GM18511 (cell line): ENCODE measurements around the gene WFDC11.
"Not testable (repeated sequence)": the region's sequence is repeated elsewhere in the genome, so short reads cannot be mapped to it uniquely, and the experiment has no call there.

ENCODE experiments used
- ATAC-seq: cut with Tn5 transposase; IDR thresholded peaks from one replicate; pipeline ENCODE4 v1.9.1; 2021; ENCODE audit warnings: mild to moderate bottlenecking, moderate library complexity; ENCODE audit not compliant: unreplicated experiment

The WFDC11 gene

DNA sequence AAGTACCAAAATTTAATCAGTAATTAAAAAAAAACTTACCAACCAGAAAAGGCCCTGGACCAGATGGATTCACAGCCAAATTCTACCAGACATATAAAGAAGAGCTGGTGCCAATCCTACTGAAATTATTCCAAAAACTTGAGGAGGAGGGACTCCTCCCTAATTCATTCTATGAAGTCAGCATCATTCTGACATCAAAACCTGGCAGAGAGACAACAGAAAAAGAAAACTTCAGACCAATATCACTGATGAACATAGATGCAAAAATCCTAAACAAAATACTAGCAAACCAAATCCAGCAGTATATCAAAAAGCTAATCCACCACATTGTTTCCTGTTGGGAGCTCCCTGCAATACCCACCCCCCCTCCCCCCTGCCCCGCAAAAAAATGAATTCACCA is at the start of gene WFDC11:
TSS of gene WFDC11 (minus strand) at position 101 of the 400 bp plus-strand sequence. CDS start 19,639 bp downstream, outside the sequence.
- no peak for ATAC-seq

DNA sequence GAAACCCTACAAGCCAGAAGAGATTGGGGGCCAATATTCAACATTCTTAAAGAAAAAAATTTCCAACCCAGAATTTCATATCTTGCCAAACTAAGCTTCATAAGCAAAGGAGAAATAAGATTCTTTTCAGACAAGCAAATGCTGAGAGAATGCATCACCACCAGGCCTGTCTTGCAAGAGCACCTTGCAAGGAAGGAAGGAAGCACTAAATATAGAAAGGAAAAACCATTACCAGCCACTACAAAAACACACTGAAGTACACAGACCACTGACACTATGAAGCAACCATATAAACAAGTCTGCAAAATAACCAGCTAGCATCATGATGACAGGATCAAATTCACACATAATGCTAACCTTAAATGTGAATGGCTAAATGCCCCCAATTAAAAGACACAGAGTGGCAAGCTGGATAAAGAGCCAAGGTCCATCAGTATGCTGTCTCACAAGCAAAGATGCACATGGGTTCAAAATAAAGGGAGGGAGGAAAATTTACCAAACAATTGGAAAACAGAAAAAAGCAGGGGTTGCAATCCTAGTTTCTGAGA is 46.2 kb upstream of the WFDC11 start:
- ATAC-seq, result not testable (repeated sequence)

DNA sequence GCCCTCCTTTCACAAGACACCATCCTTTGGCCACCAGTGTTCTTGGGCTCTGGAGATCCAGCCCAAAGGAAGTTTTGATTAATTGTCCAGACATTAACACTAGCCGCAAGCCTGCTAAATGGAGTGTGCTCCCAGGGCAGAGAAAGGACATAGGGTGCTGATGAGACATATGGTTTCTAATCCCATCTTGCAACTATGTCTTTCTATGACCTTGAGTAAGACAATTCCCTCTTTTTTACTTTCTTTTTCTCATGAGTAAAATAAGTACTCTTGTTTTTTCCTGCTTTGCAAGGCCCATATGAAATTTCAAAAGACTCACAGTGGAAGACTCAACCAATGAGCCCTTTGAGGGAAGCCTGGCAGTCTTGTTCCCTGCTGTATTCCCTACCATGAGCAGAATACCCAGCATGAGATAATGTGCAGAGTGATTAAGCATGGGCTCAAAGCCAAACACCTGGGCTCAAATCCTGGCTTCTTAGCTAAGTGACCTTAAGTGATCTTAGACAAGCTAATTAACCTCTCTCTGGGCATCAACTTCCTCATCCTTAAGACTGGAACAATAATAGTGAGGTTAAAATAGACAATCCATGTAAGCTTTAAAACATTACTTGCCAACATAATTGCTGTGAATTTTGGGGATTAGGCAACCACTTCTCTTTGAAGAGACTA is 35.1 kb upstream of the WFDC11 start, which contains the start of gene WFDC10B:
TSS of gene WFDC10B (minus strand) at position 51 of the 669 bp plus-strand sequence. CDS start 19,027 bp downstream, outside the sequence.
- no peak for ATAC-seq

DNA sequence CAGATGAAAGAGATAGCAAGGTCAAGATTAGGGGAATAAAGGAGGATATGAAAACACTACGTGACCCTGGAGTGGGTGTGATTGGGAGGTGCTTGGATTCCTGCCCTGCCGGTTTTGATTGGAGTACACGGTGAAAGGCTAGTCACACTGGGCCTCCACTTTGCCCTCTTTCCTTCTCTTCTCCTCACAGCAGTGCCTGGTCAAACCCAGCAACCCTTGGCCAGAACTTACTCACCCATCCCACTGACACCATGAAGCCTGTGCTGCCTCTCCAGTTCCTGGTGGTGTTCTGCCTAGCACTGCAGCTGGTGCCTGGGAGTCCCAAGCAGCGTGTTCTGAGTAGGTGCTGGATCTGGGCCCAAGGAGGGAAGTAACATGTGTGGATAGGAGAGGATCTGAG is 31.8 kb upstream of the WFDC11 start, which contains the start of gene WFDC13:
TSS of gene WFDC13 (plus strand) at position 166 of the 400 bp plus-strand sequence. CDS start at position 252, 86 bp downstream.
- no peak for ATAC-seq

DNA sequence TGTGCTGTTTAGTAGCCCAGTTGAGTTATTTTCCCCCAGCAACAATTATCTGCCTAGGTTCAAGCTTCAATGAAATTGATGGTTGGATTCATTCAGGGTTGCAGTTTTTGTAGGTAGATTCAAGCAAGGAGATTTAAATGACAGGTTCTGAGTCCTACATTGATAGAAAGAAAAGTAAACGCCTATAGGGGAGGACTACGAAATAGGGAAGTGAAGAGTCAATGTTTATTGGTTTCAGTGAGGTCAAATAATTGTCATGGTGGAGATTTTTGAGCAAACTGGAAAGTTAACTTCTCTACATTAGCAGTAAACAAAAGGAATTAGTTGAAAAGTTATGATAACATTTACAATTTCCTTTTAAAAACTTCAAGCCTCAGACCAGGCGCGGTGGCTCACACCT is 31.1 kb upstream of the WFDC11 start:
- ATAC-seq, result no peak

DNA sequence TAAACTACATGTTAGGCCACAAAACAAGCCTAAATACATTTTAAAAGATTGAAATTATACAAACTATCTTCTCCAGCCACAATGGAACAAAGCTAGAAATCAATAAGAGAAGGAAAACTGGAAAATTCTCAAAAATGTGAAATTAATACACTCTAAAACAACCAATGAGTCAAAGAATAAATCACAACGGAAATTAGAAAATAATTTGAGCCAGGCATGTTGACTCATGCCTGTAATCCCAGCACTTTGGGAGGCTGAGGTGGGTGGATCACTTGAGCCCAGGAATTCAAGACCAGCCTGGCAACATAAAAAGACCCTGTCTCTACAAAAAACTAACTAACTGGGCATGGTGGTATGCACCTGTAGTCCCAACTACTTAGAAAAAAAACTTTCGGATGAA is 25.5 kb upstream of the WFDC11 start:
- ATAC-seq, result no peak

DNA sequence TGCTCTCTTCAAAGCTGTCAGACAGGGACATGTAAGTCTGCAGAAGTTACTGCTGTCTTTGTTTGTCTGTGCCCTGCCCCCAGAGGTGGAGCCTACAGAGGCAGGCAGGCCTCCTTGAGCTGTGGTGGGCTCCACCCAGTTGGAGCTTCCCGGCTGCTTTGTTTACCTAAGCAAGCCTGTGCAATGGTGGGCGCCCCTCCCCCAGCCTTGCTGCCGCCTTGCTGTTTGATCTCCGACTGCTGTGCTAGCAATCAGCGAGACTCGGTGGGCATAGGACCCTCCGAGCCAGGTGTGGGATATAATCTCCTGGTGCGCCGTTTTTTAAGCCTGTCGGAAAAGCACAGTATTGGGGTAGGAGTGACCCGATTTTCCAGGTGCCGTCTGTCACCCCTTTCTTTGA is 23.3 kb upstream of the WFDC11 start:
- not testable (repeated sequence) for ATAC-seq

DNA sequence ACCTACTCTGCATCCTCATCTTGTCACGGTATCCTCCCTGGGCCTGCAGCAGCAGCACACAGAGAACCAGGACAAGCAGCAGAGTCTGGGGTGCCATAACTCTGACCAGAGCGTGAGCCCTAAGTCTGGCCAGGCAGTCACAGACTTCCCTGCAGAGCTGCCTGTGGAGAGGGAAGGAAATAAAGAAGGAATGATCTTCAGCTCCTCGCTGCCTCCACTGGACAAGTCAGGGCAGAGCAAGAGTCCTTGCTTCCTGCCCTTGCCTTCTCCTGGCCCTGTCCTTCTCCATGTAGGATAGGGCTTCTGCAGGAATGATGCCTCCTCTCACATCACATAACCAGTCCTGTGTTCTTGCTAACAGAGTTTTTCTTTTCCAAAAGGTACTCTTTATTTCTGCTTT is 15.9 kb upstream of the WFDC11 start:
- no peak for ATAC-seq

DNA sequence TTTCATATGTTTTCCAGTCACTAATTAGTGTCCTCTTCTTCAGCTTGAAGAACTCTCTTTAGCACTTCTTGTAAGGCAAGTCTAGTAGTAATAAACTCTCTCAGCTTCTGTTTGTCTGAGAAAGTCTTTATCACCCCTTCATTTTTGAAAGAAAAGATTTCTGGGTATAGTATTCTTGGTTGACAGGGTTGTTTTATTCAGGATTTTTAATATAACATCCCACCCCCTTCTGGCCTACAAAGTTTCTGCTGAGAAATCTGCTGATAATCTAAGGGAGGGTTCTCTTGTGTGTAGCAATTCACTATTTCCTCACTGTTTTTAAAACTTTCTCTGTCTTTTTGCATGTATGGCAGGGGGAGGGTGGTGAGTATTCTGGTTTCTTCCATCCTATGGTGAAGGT is 9.6 kb upstream of the WFDC11 start:
- no peak for ATAC-seq

DNA sequence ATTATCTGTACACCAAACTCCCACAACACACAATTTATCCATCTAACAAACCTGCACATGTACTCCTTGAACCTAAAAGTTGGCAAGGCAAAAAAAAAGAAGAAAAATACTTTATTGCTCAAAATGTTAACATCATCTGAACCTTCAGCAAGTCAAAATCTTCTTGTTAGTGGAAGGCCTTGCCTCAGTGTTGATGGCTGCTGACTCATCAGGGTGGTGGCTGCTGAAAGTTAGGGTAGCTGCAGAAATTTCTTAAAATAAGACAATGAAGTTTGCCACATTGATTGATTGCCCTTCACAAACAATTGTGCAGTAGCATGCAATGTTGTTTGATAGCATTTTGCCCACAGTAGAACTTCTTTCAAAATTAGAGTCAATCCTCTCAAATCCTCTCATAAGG is 2.7 kb upstream of the WFDC11 start:
- no peak for ATAC-seq

DNA sequence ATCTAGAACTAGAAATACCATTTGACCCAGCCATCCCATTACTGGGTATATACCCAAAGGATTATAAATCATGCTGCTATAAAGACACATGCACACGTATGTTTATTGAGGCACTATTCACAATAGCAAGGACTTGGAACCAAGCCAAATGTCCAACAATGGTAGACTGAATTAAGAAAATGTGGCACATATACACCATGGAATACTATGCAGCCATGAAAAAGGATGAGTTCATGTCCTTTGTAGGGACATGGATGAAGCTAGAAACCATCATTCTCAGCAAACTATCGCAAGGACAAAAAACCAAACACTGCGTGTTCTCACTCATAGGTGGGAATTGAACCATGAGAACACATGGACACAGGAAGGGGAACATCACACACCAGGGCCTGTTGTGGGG is 13.0 kb downstream of the WFDC11 start:
- not testable (repeated sequence) for ATAC-seq

DNA sequence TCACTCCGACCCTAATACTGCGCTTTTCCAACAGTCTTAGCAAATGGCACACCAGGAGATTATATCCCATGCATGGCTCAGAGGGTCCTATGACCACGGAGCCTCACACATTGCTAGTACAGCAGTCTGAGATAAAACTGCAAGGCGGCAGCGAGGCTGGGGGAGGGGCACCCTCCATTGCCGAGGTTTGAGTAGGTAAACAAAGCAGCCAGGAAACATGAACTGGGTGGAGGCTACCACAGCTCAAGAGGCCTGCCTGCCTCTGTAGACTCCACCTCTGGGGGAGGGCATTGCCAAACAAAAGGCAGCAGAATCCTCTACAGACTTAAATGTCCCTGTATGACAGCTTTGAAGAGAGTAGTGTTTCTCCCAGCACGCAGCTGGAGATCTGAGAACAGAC is 18.3 kb downstream of the WFDC11 start:
- ATAC-seq, result not testable (repeated sequence)

DNA sequence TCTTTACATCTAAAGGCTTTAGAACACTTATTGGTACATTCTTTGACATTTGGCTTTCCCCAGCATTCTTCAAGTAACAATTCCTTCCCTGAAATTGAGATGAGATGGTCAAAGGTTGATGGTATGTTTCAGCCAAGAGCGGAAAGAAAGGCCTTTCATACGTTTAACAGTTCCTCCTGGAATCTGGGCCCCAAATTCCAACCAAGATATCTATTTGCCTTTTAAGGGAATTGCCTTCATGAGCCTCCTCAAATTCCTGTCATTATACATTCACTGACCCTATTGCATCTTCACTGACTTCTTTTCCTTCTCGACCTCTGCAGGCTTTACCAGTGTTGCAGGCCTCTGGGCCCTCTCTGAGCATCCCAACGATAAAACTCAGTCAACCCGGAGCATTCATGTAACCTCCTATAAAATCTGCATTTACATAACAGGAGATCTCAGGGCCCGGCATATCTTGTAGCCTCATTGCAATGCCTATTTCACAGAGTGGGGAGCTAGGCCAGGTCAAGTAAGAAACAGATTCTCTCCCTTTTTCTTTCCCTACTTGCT is 20.7 kb downstream of the WFDC11 start:
- ATAC-seq, result no peak

DNA sequence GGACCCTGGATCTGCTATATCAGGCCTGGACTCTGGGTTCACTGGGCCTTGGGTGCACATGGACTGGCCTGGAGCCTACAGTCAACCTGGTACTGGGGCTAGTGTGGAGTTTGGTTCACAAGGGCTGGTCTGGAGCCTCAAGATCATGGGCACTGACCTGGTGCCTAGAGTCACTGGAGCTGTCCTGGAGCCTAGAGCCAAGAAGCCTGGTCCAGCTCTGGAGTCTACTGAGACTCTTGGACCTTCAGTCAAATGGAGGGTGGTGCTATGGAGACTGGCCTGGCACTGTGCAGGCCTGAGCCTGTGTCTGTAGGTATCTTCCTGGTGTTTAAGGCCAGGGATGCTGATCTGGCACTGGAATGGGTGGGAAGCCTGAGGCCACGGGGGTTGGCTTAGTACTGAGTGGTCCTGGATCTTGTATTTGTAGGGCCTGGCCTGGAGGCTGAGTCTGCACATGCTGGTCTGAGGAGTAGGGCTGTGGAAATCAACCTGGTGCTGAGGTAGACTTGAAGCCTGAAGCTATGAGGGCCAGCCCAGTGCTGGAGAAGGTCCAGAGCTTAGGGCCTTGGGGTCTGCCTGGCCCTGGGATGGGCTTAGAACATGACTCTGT is 22.5 kb downstream of the WFDC11 start:
- ATAC-seq, result no peak

DNA sequence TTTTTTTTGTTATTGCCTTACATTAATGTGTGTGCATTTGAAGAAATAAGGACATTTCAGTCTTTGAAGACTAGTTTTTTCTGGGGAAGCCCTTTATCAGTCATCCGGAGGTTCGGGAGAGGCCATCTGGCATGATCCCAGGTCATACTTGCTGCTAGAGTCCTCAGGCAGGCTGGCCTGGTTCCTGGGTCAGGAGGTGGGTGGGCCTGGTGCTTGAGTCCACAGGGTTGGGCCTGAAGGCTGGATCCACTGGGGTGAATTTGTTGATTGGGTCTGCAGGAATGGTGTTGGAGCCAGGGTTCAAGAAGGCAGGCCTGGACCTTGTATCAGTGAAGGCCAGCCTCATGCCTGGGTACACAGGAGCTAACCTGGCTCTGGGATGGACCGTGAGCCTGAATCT is 23.2 kb downstream of the WFDC11 start:
- no peak for ATAC-seq

DNA sequence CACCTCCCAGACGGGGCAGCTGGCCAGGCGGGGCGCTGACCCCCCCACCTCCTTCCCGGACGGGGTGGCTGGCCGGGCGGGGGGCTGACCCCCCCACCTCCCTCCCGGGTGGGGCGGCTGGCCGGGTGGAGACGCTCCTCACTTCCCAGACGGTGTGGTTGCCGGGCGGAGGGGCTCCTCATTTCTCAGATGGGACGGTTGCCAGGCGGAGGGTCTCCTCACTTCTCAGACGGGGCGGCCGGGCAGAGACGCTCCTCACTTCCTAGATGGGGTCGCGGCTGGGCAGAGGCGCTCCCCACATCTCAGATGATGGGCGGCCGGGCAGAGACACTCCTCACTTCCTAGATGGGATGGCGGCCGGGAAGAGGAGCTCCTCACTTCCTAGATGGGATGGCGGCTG is 24.2 kb downstream of the WFDC11 start:
- not testable (repeated sequence) for ATAC-seq

DNA sequence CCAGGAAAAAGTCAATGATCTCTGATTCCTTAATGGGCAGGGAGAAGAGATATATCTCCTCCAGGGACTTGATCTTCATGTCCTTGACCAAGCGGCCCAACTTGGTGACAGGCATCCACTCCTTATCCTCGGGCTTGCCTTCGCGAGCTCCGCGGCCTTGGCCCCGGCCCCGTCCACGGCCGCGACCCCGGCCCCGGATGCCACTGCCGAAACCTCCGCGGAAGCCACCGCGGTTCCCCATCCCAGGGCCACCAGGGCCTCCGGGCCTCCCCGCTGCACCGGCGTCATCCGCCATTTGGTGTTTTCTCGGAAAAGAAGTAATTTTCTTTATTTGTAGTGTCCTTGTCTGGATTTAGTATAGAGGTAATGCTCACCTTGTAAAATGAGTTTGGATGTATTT is 29.0 kb downstream of the WFDC11 start:
- ATAC-seq, result not testable (repeated sequence)

DNA sequence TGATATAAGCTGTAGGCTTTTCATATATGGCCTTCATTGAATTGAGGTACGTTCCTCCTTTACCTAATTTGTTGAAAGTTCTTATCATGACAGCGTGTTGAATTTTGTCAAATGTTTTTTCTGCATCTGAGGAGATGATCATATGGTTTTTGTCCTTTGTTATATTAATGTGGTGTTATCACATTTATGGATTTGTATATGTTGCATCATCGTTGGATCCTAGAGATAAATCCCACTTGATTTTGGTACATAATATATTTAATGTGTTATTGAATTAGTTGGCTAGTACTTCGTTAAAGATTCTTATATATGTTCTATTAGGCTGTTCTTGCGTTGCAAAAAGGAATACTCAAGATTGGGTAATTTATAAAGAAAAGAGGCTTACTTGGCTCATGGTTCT is 30.4 kb downstream of the WFDC11 start:
- ATAC-seq, result no peak

DNA sequence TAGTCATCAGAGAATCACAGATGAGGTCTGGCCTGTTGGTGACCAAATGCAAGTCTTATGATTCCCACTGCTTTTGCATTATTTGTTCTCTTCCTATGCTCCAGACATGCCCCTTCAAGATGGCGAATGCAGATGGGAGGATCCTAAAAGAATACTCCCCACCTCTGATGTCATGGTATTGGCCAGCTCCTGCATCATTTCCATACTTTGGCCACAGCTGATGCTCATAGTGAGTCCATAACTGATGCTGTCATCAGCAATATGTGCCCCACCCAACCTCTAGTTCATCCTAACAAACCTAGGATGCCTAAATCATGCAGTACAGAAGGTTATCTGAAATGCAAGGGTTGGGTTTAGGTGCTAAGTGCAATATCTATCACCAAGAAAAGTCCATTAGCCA is 33.5 kb downstream of the WFDC11 start:
- no peak for ATAC-seq

DNA sequence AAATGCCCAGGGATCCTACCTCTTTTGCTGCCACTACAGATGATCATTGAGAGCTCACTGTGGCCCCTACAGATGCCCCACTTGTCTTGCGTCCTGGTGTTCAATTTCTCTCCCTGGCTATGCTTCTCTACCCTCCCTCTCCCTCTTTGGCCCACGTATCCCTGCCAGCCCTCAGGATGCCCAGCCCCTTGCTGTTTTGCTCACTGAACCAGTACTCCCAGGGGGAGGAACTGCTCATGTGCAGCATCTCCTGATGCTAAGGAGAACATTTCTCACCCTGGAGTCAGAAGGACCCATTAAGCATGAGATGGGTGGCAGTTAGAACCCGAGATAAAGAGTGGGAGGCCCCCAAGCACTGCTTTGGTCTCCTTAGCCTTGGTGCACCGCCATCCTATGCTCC is 38.9 kb downstream of the WFDC11 start, which contains the start of gene WFDC9:
TSS of gene WFDC9 (minus strand) at position 101 of the 400 bp plus-strand sequence. CDS start 21,103 bp downstream, outside the sequence.
- ATAC-seq, result no peak

DNA sequence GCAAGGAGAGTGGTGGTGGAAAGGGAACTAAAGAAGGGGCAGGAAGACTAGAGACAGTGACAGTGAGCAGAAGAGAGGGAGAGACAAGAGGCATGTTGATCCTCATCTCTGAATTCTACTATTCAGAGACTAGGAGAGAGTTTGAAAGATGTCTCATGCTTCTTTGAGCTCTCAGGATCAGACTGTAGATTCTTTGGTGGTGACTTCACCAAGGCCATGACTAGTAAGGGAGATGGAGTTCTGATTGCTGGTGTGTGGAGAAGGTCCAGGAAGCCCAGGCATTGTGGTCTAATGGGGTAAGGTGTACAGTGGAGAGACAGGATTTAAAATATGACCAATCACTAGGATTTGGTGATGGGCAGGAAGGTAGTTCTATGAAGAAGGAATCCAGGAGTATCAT is 39.7 kb downstream of the WFDC11 start:
- no peak for ATAC-seq
